PC-9 (cell line): ENCODE measurements around the gene ABHD5. TPM values are rescaled to one million over a fixed set of nuclear protein-coding genes. Genes with fewer than 3 reads are reported as not detected.

Experiments used
- BruUV-seq: library from RNA; stranded (reverse); fragments of 400-500 nt; replicated peaks from 2 replicates; lab custom pipeline; 2021; lab: Mats Ljungman, UMichigan
- CTCF ChIA-PET: fragments of 300-600 bp; sonication (Branson Sonifier 250); formaldehyde crosslinking; loops from one replicate; lab custom pipeline; 2022; ENCODE audit warnings: antibody characterized with exemption; lab: Charles Lee
- POLR2A ChIA-PET: fragments of 300-600 bp; sonication (Branson Sonifier 250); formaldehyde crosslinking; loops from one replicate; lab custom pipeline; 2022; ENCODE audit warnings: antibody characterized with exemption; ENCODE audit not compliant: unreplicated experiment; lab: Charles Lee
- DNase-seq, 2 experiments: peaks; one replicate each; pipeline versions ENCODE4 v3.0.0 to v3.0.0-alpha.2; 2015 to 2022; ENCODE audit warnings: mixed read lengths in 1 of 2
- H2AFZ ChIP-seq: fragments of 200-600 bp; sonication (generic); 2 replicates; pipeline ENCODE4 v1.8.1; 2017; ENCODE audit warnings: antibody characterized with exemption
- H3F3A ChIP-seq: fragments of 200-600 bp; sonication (generic); 2 replicates; pipeline ENCODE4 v1.8.1; 2017; ENCODE audit warnings: antibody characterized with exemption, mild to moderate bottlenecking, low read depth; ENCODE audit not compliant: insufficient read depth
- H3K27ac ChIP-seq: fragments of 200-600 bp; sonication (generic); 2 replicates; pipeline ENCODE4 v1.6.1; 2016; ENCODE audit warnings: mixed run types
- H3K27me3 ChIP-seq: fragments of 200-600 bp; sonication (generic); 2 replicates; pipeline ENCODE4 v1.6.1; 2016; ENCODE audit warnings: low read depth, mixed run types; ENCODE audit not compliant: insufficient read depth
- H3K36me3 ChIP-seq: fragments of 200-600 bp; sonication (generic); 2 replicates; pipeline ENCODE4 v1.6.1; 2016; ENCODE audit warnings: low read depth, mixed run types
- H3K4me1 ChIP-seq: fragments of 200-600 bp; sonication (generic); replicated peaks from 2 replicates; pipeline ENCODE4 v1.6.1; 2016; ENCODE audit warnings: mixed run types; ENCODE audit not compliant: insufficient read depth
- H3K4me2 ChIP-seq: fragments of 200-600 bp; sonication (generic); 2 replicates; pipeline ENCODE4 v1.6.1; 2017; ENCODE audit warnings: mixed run types
- H3K4me3 ChIP-seq: fragments of 200-600 bp; sonication (generic); 2 replicates; pipeline ENCODE4 v1.6.1; 2016; ENCODE audit warnings: mixed run types
- H3K79me2 ChIP-seq: fragments of 200-600 bp; sonication (generic); 2 replicates; pipeline ENCODE4 v1.6.1; 2017; ENCODE audit warnings: low read depth, mixed run types
- H3K9me2 ChIP-seq: fragments of 200-600 bp; sonication (generic); 2 replicates; pipeline ENCODE4 v1.8.1; 2017; ENCODE audit warnings: mild to moderate bottlenecking; ENCODE audit not compliant: insufficient read depth
- H3K9me3 ChIP-seq: fragments of 200-600 bp; sonication (generic); 2 replicates; pipeline ENCODE4 v1.8.1; 2016; ENCODE audit warnings: low read depth; ENCODE audit not compliant: insufficient read depth
- H4K20me1 ChIP-seq: fragments of 200-600 bp; sonication (generic); 2 replicates; pipeline ENCODE4 v1.8.1; 2017; ENCODE audit not compliant: insufficient read depth
- EZH2 ChIP-seq: fragments of 200-600 bp; sonication (generic); IDR thresholded peaks from 2 replicates; pipeline ENCODE4 v1.8.0; 2017; ENCODE audit warnings: antibody characterized with exemption, low read depth
- intact Hi-C: fragments of 100-400 bp; cut with micrococcal nuclease; formaldehyde crosslinking; loops from one replicate; pipeline ENCODE4 v1.10.0; 2022; ENCODE audit not compliant: unreplicated experiment
- total RNA-seq: library from RNA; stranded (reverse); gene quantifications from 2 replicates; pipeline ENCODE4 v1.2.3, GENCODE V29; 2021
- TF ChIP-seq, protein P1 (sequence below): fragments of 200-600 bp; sonication (generic); conservative IDR thresholded peaks from 2 replicates; pipeline ENCODE4 v1.6.1; 2017; ENCODE audit warnings: mixed run types, antibody characterized with exemption, mild to moderate bottlenecking, moderate library complexity

Gene ABHD5
- total RNA-seq, 1 experiment from 2014 or later, result 19.9 TPM

- TF ChIP-seq EZH2, result no peak
- TF ChIP-seq, protein P1, sequence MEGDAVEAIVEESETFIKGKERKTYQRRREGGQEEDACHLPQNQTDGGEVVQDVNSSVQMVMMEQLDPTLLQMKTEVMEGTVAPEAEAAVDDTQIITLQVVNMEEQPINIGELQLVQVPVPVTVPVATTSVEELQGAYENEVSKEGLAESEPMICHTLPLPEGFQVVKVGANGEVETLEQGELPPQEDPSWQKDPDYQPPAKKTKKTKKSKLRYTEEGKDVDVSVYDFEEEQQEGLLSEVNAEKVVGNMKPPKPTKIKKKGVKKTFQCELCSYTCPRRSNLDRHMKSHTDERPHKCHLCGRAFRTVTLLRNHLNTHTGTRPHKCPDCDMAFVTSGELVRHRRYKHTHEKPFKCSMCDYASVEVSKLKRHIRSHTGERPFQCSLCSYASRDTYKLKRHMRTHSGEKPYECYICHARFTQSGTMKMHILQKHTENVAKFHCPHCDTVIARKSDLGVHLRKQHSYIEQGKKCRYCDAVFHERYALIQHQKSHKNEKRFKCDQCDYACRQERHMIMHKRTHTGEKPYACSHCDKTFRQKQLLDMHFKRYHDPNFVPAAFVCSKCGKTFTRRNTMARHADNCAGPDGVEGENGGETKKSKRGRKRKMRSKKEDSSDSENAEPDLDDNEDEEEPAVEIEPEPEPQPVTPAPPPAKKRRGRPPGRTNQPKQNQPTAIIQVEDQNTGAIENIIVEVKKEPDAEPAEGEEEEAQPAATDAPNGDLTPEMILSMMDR, result no peak
- H3K79me2 ChIP-seq, result no peaks in the 10 kb centered on the region
- no peak overlapping the region for H3K4me3 ChIP-seq
- peaks cover 34% of the 10 kb centered on the region for H3F3A ChIP-seq
- intact Hi-C loops, result loop anchor here (5.0 kb wide), 1 partner anchor 470 kb away; no protein-coding TSS in a partner anchor
- peak in 1 of 2 experiments; percentile 85 for DNase-seq
- H3K4me1 ChIP-seq, result peaks cover 61% of the 10 kb centered on the region
- POLR2A ChIA-PET, result interaction anchor here (0.7 kb wide), 1 partner anchor 460 kb away, joined by 21 read pairs; no protein-coding TSS in a partner anchor
- no peaks in the 10 kb centered on the region for H3K36me3 ChIP-seq
- CTCF ChIA-PET, result interaction anchor here (0.6 to 0.7 kb wide), 4 partner anchors 26 to 935 kb away, joined by 3 to 13 read pairs (median 6); no protein-coding TSS in a partner anchor
- H3K4me2 ChIP-seq, result peak overlapping the region; percentile 31; the same call in 1 of the 2 replicates
- H3K27ac ChIP-seq, result peak overlapping the region; percentile 46
- no peaks in the 10 kb centered on the region for H3K9me2 ChIP-seq
- H3K27me3 ChIP-seq, result no peaks in the 10 kb centered on the region
- H4K20me1 ChIP-seq, result no peaks in the 10 kb centered on the region
- H3K9me3 ChIP-seq, result no peaks in the 10 kb centered on the region
- H2AFZ ChIP-seq, result no peak overlapping the region
- no TSS peak for BruUV-seq
Measured at GRCh38 chr3:43766672-43767465, 76.1 kb downstream of the ABHD5 start.

- TF ChIP-seq, protein P1, result no peak
- TF ChIP-seq EZH2, result no peak
- DNase-seq, result no peak
- CTCF ChIA-PET, result interaction anchor here (0.6 kb wide), 1 partner anchor 299 kb away, joined by 3 read pairs; no protein-coding TSS in a partner anchor
- Histone ChIP-seq H3K9me2 (no peaks in the 10 kb centered on the region), H3K4me2 (peak overlapping the region; percentile 70), H3K79me2 (no peaks in the 10 kb centered on the region), H3K4me1 (peaks cover 77% of the 10 kb centered on the region), H3K9me3 (no peaks in the 10 kb centered on the region), H4K20me1 (no peaks in the 10 kb centered on the region), H3K27me3 (no peaks in the 10 kb centered on the region), H3K27ac (no peak overlapping the region), H3K36me3 (no peaks in the 10 kb centered on the region), H3K4me3 (no peak overlapping the region), H3F3A (peaks cover 34% of the 10 kb centered on the region), H2AFZ (peak overlapping the region; percentile 71; the same call in 1 of the 2 replicates)
- intact Hi-C loops, result loop anchor here (2.0 to 5.0 kb wide), 3 partner anchors 78 to 469 kb away; partner anchors contain the start of gene ABHD5
- POLR2A ChIA-PET, result no interaction called here
- BruUV-seq, result no TSS peak
Measured at GRCh38 chr3:43768381-43768973, 77.7 kb downstream of the ABHD5 start.
